Effector memory CD4-positive, alpha-beta T cell (primary cell): ENCODE data around the gene TRMO.
"Not testable (repeated sequence)": the region's sequence is repeated elsewhere in the genome, so short reads cannot be mapped to it uniquely, and the experiment has no call there.

Experiments
- DNase-seq, 3 donors: peaks; one replicate each; pipeline ENCODE4 v3.0.0-alpha.2; 2020
- H3K27ac ChIP-seq: 2 replicates; pipeline ENCODE4 v1.7.0; 2013; ENCODE audit warnings: mild to moderate bottlenecking, low read length, moderate library complexity; ENCODE audit not compliant: insufficient read depth, poor library complexity, severe bottlenecking
- H3K27me3 ChIP-seq: replicated peaks from 2 replicates; pipeline ENCODE4 v1.7.0; 2013; ENCODE audit warnings: mild to moderate bottlenecking, low read length; ENCODE audit not compliant: insufficient read depth, control insufficient read depth, poor library complexity, severe bottlenecking
- H3K36me3 ChIP-seq: 2 replicates; pipeline ENCODE4 v1.7.0; 2013; ENCODE audit warnings: mild to moderate bottlenecking, low read length, moderate library complexity; ENCODE audit not compliant: control insufficient read depth, insufficient read depth
- H3K4me1 ChIP-seq: 2 replicates; pipeline ENCODE4 v1.7.0; 2013; ENCODE audit warnings: low read length, mild to moderate bottlenecking; ENCODE audit not compliant: control insufficient read depth, insufficient read depth, poor library complexity, severe bottlenecking
- H3K4me3 ChIP-seq: 2 replicates; pipeline ENCODE4 v1.7.0; 2013; ENCODE audit warnings: low read length, low read depth, mild to moderate bottlenecking; ENCODE audit not compliant: insufficient read depth, poor library complexity, severe bottlenecking
- H3K9me3 ChIP-seq: 2 replicates; pipeline ENCODE4 v1.7.0; 2013; ENCODE audit warnings: mild to moderate bottlenecking, low read length, moderate library complexity; ENCODE audit not compliant: control insufficient read depth

Gene TRMO

DNA sequence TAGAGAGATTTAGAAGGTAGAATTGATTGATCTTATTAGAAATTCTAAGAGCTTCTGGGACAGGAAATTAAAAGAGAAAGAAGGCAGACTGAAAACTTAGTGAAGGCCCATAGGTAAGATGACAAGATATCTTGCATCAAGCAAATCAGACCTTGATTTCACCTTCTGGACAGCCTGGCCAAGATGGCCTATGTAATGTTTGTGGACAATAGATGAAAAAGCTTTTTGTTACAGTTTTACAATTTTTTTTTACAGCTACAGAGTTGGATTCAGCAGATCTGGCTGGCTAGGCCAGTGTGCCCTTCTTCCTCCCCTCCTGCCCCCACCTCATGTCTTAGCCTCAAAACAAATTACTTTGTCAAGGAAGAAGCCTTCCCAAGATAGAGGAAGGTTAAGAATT is 37.3 kb upstream of the TRMO start:
- Histone ChIP-seq H3K27ac (no peak overlapping the region), H3K4me1 (no peaks in the 10 kb centered on the region), H3K36me3 (no peaks in the 10 kb centered on the region)

DNA sequence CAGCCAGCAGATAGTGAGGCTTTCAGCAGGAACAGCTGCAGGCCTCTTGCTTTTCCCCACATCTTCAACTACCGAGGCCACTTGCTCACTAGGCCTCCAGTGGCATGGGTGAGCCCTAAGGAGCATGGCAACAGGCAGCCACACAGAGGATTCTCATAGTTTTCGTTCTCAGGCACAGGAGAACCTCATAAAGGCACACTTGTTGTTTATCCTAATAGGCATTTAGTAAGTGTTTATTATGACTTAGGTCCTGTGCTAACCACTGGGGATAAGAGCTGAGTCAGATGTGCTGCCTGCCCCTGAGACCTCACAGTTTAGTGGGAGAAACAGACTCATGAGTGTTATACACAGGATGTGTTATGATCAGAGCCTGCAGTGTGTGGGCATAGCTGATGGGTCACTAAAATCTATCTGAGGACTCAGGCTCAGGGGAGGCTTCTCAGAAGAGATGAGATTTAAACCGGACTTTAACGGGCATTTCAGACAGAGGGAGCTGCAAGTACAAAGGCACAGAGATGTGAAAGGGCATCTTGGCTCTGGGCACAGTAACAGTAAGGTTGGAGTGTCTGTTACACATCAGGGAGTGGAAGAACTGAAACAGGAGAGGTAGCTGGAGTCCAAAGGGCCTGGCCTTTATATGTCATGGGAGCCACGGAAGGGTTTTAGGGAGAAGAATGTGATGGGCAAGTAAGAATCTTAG is 36.7 kb upstream of the TRMO start:
- Histone ChIP-seq H3K27ac (no peak overlapping the region), H3K36me3 (no peaks in the 10 kb centered on the region), H3K4me3 (no peak overlapping the region), H3K27me3 (no peaks in the 10 kb centered on the region), H3K9me3 (no peaks in the 10 kb centered on the region), H3K4me1 (no peaks in the 10 kb centered on the region)
- no peak for DNase-seq

More for the DNA sequence above, 37.3 kb upstream of the TRMO start:
- Histone ChIP-seq H3K4me3 (no peak overlapping the region), H3K9me3 (no peaks in the 10 kb centered on the region), H3K27me3 (no peaks in the 10 kb centered on the region)
- no peak for DNase-seq

GRCh38 chr9:97956331-97956730 is 34.0 kb upstream of the TRMO start:
- H3K4me1 ChIP-seq, result no peaks in the 10 kb centered on the region
- no peaks in the 10 kb centered on the region for H3K27me3 ChIP-seq
- H3K27ac ChIP-seq, result no peak overlapping the region
- no peak overlapping the region for H3K4me3 ChIP-seq
- H3K36me3 ChIP-seq, result no peaks in the 10 kb centered on the region
- no peak for DNase-seq
- no peaks in the 10 kb centered on the region for H3K9me3 ChIP-seq

DNA sequence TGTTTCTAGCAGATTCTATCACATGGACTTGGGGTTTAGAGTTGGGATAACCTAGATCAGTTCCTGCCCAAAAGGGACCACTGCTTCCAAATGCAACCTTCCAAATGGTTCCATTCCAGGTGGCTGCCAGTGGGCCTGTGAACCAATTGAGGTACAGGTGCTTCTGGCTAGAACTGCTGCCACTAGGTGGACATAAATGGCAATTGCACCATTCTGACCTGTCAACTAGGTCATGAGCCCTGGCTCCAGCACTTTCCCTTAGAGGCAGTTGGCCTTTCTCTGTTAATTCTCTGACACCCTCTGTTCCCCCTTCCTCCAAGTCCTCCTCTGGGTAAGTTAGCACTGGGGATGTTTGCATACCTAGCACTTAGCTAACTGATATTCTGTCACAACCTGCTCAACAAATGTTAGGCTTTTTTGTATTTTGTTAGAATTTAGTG is 32.3 kb upstream of the TRMO start:
- Histone ChIP-seq H3K4me1 (no peaks in the 10 kb centered on the region), H3K9me3 (no peaks in the 10 kb centered on the region), H3K4me3 (no peak overlapping the region), H3K36me3 (no peaks in the 10 kb centered on the region), H3K27me3 (no peaks in the 10 kb centered on the region), H3K27ac (no peak overlapping the region)
- peak; percentile 28 to 34 (median 30) for DNase-seq

DNA sequence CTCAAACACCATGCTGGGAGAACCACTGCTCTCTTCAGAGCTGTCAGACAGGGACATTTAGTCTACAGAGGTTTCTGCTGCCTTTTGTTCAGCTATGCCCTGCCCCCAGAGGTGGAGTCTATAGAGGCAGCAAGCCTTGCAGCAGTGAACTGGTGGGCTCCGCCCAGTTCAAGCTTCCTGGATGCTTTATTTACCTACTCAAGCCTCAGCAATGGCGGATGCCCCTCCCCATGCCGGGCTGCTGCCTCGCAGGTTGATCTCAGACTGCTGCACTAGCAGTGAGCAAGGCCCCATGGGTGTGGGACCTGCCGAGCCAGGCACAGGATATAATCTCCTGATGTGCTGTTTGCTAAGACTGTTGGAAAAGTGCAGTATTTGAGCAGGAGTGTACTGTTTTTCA is 28.6 kb upstream of the TRMO start:
- not testable (repeated sequence) for H3K4me1 ChIP-seq, H3K27me3 ChIP-seq, H3K9me3 ChIP-seq, H3K4me3 ChIP-seq, H3K36me3 ChIP-seq, H3K27ac ChIP-seq
- peak in 2 of 3 donors; percentile 2 to 6 for DNase-seq

DNA sequence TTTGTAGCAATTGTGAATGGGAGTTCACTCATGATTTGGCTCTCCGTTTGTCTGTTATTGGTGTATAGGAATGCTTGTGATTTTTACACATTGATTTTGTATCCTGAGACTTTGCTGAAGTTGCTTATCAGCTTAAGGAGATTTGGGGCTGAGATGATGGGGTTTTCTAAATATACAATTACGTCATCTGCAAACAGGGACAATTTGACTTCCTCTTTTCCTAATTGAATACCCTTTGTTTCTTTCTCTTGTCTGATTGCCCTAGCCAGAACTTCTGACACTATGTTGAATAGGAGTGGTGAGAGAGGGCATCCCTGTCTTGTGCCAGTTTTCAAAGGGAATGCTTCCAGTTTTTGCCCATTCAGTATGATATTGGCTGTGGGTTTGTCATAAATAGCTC is 24.8 kb upstream of the TRMO start:
- not testable (repeated sequence) for DNase-seq, H3K27me3 ChIP-seq, H3K36me3 ChIP-seq, H3K4me3 ChIP-seq, H3K9me3 ChIP-seq, H3K27ac ChIP-seq, H3K4me1 ChIP-seq

DNA sequence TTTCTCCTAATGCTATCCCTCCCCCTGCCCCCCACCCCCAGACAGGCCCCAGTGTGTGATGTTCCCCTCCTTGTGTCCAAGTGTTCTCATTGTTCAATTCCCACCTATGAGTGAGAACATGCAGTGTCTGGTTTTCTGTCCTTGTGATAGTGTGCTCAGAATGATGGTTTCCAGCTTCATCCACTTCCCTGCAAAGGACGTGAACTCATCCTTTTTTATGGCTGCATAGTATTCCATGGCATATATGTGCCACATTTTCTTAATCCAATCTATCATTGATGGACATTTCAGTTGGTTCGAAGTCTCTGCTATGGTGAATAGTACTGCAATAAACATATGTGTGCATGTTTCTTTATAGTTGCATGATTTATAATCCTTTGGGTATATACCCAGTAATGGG is 23.2 kb upstream of the TRMO start:
- H3K4me3 ChIP-seq, H3K27me3 ChIP-seq, H3K4me1 ChIP-seq, DNase-seq, H3K9me3 ChIP-seq, H3K27ac ChIP-seq, H3K36me3 ChIP-seq: not testable (repeated sequence)

DNA sequence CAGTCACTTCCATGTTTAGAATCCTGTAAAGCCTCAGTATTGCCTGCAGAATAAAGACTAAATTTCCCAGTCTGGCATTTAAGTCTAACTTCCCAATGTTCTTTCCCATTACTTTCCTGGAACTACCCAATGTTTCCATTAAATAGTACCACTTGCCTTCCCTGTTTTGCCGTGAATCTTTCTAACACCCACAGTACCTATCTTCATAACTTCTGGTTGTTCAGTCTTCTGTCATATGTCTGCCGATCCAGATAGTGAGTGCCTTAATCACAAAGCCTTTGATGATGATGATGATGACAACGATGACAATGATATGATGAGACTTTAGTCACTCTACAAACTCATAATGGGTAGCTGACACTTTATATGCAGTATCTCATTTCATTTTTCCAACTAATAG is 22.3 kb upstream of the TRMO start:
- no peaks in the 10 kb centered on the region for H3K27me3 ChIP-seq
- H3K4me3 ChIP-seq, result no peak overlapping the region
- H3K36me3 ChIP-seq, result no peaks in the 10 kb centered on the region
- H3K27ac ChIP-seq, result no peak overlapping the region
- no peaks in the 10 kb centered on the region for H3K4me1 ChIP-seq
- H3K9me3 ChIP-seq, result no peaks in the 10 kb centered on the region
- no peak for DNase-seq

DNA sequence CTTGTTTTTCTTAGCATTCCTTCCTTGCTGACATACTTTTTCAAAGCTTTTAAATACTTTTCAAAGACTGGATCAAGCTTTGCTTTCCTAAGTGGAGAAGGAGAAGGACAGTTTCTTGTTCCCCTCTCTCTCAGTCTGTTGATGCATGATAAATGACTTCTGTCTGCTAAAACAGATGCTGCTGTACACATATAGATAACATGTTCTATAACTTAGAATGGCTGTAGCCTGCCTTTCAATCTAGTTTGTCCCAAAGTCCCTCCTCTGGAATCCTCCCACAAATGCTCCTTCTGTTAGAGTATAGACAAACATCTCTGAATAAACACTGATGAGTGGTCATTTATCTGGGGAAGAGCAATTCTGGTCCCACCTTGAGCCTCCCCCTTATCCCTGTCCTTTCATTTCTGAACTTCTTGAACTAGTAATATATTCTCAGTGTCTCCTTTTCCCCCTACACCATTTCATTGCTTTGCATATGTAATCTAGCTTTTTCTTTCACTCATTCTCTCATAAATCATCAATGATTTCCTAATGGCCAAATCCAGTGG is 21.1 kb upstream of the TRMO start:
- Histone ChIP-seq H3K4me1 (peaks cover 2% of the 10 kb centered on the region), H3K9me3 (no peaks in the 10 kb centered on the region), H3K27ac (no peak overlapping the region), H3K4me3 (no peak overlapping the region), H3K27me3 (no peaks in the 10 kb centered on the region), H3K36me3 (no peaks in the 10 kb centered on the region)
- DNase-seq, result no peak

- H3K4me1 ChIP-seq, result peaks cover 16% of the 10 kb centered on the region
- no peaks in the 10 kb centered on the region for H3K27me3 ChIP-seq
- no peak overlapping the region for H3K27ac ChIP-seq
- H3K9me3 ChIP-seq, result no peaks in the 10 kb centered on the region
- no peaks in the 10 kb centered on the region for H3K36me3 ChIP-seq
- DNase-seq, result no peak
- H3K4me3 ChIP-seq, result no peak overlapping the region
Observed at GRCh38 chr9:97941323-97941722, 19.0 kb upstream of the TRMO start.
